ENCODE measurements around the gene DPF3. TPM values are rescaled to one million over a fixed set of nuclear protein-coding genes. Genes with fewer than 3 reads are reported as not detected.

The DPF3 gene
- total and polyA plus RNA-seq, 9 of the 15 experiments (the other 6 are each of a cell fraction or from before 2014, with no cell fraction given), result 0.21 to 4.9 (median 1.2) TPM

DNA sequence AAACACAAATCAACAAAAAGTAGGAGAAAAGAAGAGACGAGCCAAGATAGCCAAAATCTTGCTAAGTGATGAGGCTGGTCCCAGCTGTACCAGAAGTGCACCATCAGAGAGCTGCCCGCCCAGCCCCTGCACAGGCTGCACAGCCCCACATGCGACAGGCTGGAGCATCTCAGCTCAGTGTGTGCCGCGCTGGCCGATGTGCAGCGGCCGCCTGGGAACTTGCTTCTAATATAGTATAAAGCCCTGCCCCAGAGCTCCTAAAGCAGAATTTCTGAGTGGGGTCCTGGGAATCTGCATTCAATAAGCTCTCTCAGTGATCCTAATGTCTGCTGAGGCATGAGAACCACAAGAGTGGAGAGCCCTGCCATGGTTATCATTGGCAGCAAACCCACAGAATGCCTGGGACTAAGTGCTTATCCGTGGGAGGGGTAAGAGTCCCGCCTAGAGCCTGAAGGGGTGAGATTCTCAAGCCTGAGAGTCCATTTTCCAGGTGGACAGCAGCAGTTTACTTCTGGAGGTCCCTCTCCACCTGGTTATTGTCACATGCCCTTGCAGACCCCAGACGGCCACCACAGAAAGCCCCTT lies 171.6 kb downstream of the DPF3 start (continued):
- TF ChIP-seq, protein P1, sequence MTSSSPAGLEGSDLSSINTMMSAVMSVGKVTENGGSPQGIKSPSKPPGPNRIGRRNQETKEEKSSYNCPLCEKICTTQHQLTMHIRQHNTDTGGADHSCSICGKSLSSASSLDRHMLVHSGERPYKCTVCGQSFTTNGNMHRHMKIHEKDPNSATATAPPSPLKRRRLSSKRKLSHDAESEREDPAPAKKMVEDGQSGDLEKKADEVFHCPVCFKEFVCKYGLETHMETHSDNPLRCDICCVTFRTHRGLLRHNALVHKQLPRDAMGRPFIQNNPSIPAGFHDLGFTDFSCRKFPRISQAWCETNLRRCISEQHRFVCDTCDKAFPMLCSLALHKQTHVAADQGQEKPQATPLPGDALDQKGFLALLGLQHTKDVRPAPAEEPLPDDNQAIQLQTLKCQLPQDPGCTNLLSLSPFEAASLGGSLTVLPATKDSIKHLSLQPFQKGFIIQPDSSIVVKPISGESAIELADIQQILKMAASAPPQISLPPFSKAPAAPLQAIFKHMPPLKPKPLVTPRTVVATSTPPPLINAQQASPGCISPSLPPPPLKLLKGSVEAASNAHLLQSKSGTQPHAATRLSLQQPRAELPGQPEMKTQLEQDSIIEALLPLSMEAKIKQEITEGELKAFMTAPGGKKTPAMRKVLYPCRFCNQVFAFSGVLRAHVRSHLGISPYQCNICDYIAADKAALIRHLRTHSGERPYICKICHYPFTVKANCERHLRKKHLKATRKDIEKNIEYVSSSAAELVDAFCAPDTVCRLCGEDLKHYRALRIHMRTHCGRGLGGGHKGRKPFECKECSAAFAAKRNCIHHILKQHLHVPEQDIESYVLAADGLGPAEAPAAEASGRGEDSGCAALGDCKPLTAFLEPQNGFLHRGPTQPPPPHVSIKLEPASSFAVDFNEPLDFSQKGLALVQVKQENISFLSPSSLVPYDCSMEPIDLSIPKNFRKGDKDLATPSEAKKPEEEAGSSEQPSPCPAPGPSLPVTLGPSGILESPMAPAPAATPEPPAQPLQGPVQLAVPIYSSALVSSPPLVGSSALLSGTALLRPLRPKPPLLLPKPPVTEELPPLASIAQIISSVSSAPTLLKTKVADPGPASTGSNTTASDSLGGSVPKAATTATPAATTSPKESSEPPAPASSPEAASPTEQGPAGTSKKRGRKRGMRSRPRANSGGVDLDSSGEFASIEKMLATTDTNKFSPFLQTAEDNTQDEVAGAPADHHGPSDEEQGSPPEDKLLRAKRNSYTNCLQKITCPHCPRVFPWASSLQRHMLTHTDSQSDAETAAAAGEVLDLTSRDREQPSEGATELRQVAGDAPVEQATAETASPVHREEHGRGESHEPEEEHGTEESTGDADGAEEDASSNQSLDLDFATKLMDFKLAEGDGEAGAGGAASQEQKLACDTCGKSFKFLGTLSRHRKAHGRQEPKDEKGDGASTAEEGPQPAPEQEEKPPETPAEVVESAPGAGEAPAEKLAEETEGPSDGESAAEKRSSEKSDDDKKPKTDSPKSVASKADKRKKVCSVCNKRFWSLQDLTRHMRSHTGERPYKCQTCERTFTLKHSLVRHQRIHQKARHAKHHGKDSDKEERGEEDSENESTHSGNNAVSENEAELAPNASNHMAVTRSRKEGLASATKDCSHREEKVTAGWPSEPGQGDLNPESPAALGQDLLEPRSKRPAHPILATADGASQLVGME (CRISPR knock-in tag; IDR thresholded peaks at IDR 0.05), result no peak
- no peak for TF ChIP-seq TRIM28 (IDR thresholded peaks at IDR 0.05)
- no peak for TF ChIP-seq LCOR (CRISPR knock-in tag; IDR thresholded peaks at IDR 0.05)
- TF ChIP-seq CCAR2 (IDR thresholded peaks at IDR 0.05; ENCODE audit: low read depth, low read length), result no peak
- TF ChIP-seq, protein P2, sequence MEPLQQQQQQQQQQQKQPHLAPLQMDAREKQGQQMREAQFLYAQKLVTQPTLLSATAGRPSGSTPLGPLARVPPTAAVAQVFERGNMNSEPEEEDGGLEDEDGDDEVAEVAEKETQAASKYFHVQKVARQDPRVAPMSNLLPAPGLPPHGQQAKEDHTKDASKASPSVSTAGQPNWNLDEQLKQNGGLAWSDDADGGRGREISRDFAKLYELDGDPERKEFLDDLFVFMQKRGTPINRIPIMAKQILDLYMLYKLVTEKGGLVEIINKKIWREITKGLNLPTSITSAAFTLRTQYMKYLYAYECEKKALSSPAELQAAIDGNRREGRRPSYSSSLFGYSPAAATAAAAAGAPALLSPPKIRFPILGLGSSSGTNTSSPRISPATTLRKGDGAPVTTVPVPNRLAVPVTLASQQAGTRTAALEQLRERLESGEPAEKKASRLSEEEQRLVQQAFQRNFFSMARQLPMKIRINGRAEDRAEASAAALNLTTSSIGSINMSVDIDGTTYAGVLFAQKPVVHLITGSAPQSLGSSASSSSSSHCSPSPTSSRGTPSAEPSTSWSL (CRISPR knock-in tag; IDR thresholded peaks at IDR 0.05; ENCODE audit: borderline replicate concordance), result no peak
- TF ChIP-seq RBFOX2 (IDR thresholded peaks at IDR 0.05; ENCODE audit: low read depth, low read length), result no peak
- no peak for TF ChIP-seq FOXM1 (IDR thresholded peaks at IDR 0.05; ENCODE audit: low read depth)
- TF ChIP-seq FOXM1 (CRISPR knock-in tag; IDR thresholded peaks at IDR 0.05; ENCODE audit: low read depth), result no peak
- TF ChIP-seq, protein P3, sequence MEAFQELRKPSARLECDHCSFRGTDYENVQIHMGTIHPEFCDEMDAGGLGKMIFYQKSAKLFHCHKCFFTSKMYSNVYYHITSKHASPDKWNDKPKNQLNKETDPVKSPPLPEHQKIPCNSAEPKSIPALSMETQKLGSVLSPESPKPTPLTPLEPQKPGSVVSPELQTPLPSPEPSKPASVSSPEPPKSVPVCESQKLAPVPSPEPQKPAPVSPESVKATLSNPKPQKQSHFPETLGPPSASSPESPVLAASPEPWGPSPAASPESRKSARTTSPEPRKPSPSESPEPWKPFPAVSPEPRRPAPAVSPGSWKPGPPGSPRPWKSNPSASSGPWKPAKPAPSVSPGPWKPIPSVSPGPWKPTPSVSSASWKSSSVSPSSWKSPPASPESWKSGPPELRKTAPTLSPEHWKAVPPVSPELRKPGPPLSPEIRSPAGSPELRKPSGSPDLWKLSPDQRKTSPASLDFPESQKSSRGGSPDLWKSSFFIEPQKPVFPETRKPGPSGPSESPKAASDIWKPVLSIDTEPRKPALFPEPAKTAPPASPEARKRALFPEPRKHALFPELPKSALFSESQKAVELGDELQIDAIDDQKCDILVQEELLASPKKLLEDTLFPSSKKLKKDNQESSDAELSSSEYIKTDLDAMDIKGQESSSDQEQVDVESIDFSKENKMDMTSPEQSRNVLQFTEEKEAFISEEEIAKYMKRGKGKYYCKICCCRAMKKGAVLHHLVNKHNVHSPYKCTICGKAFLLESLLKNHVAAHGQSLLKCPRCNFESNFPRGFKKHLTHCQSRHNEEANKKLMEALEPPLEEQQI (IDR thresholded peaks at IDR 0.05), result no peak
- no peak for TF ChIP-seq FUS (optimal IDR thresholded peaks at IDR 0.05; ENCODE audit: low read depth, low read length)

Measured in K562 (cell line).